GM18511 (cell line): ENCODE data around the gene MRPL23.

ENCODE experiments used
- ATAC-seq: cut with Tn5 transposase; IDR thresholded peaks from one replicate; pipeline ENCODE4 v1.9.1; 2021; ENCODE audit warnings: mild to moderate bottlenecking, moderate library complexity; ENCODE audit not compliant: unreplicated experiment

The MRPL23 gene

GRCh38 chr11:1988667-1989317 lies 41.7 kb downstream of the MRPL23 start:
- no peak for ATAC-seq

- ATAC-seq, result no peak
These were observed 42.8 kb downstream of the MRPL23 start for GRCh38 chr11:1989953-1990352.

- no peak for ATAC-seq
These were observed 43.9 kb downstream of the MRPL23 start for GRCh38 chr11:1990872-1991578.

GRCh38 chr11:1992111-1992510 lies 45.0 kb downstream of the MRPL23 start:
- no peak for ATAC-seq

- ATAC-seq, result no peak
These were observed 47.0 kb downstream of the MRPL23 start for GRCh38 chr11:1994121-1994520.

- no peak for ATAC-seq
These were observed 50.6 kb downstream of the MRPL23 start, which contains the start of gene H19 for GRCh38 chr11:1997755-1998154. TSS of gene H19 (minus strand) at chr11:1997842.

GRCh38 chr11:1998290-1998689 lies 51.2 kb downstream of the MRPL23 start:
- ATAC-seq, result no peak

- no peak for ATAC-seq
These were observed 51.7 kb downstream of the MRPL23 start for GRCh38 chr11:1998861-1999260.

- ATAC-seq, result no peak
These were observed 55.1 kb downstream of the MRPL23 start for GRCh38 chr11:2002042-2002776.

- ATAC-seq, result no peak
These were observed 55.7 kb downstream of the MRPL23 start for GRCh38 chr11:2002807-2003206.

GRCh38 chr11:2004466-2004865 lies 57.3 kb downstream of the MRPL23 start:
- no peak for ATAC-seq
